OCI-LY1 (cell line): ENCODE data around the gene GNGT2.
"Not testable (repeated sequence)": the region's sequence is repeated elsewhere in the genome, so short reads cannot be mapped to it uniquely, and the experiment has no call there.

ENCODE experiments used
- H2AFZ ChIP-seq: fragments of 200-600 bp; sonication (generic), shearing (Covaris generic); 2 replicates; pipeline ENCODE4 v1.6.0; 2014; ENCODE audit warnings: antibody characterized with exemption, mild to moderate bottlenecking, low read length
- H3F3A ChIP-seq: fragments of 200-600 bp; sonication (generic), shearing (Covaris generic); 2 replicates; pipeline ENCODE4 v1.6.0; 2014; ENCODE audit warnings: mild to moderate bottlenecking, antibody characterized with exemption, low read length, moderate library complexity; ENCODE audit not compliant: insufficient read depth
- H3K27ac ChIP-seq: fragments of 200-600 bp; sonication (generic); 2 replicates; pipeline ENCODE4 v1.5.1; 2014; ENCODE audit warnings: low read length, mixed run types, mild to moderate bottlenecking, low read depth; ENCODE audit not compliant: poor library complexity, severe bottlenecking
- H3K27me3 ChIP-seq: fragments of 200-600 bp; sonication (generic); 2 replicates; pipeline ENCODE4 v1.6.0; 2014; ENCODE audit warnings: antibody characterized with exemption, mild to moderate bottlenecking, low read length, moderate library complexity; ENCODE audit not compliant: insufficient read depth
- H3K36me3 ChIP-seq: fragments of 200-600 bp; sonication (generic); 2 replicates; pipeline ENCODE4 v1.6.1; 2014; ENCODE audit warnings: mild to moderate bottlenecking, antibody characterized with exemption, low read length, moderate library complexity, mixed read lengths; ENCODE audit not compliant: insufficient read depth
- H3K4me1 ChIP-seq: fragments of 200-600 bp; sonication (generic); 2 replicates; pipeline ENCODE4 v1.5.1; 2014; ENCODE audit warnings: mild to moderate bottlenecking, low read length, moderate library complexity; ENCODE audit not compliant: insufficient read depth, severe bottlenecking
- H3K4me2 ChIP-seq: fragments of 200-600 bp; sonication (generic), shearing (Covaris generic); 2 replicates; pipeline ENCODE4 v1.6.1; 2014; ENCODE audit warnings: low read length
- H3K4me3 ChIP-seq: fragments of 200-600 bp; sonication (generic); 2 replicates; pipeline ENCODE4 v1.5.1; 2014; ENCODE audit warnings: low read length, low read depth, mild to moderate bottlenecking, mixed read lengths; ENCODE audit not compliant: poor library complexity, severe bottlenecking
- H3K79me2 ChIP-seq: fragments of 200-600 bp; shearing (Covaris generic); 2 replicates; pipeline ENCODE4 v1.6.1; 2016; ENCODE audit warnings: mixed run types, low read length, mixed read lengths; ENCODE audit not compliant: insufficient read depth
- H3K9ac ChIP-seq: fragments of 200-600 bp; sonication (generic), shearing (Covaris generic); 2 replicates; pipeline ENCODE4 v1.6.1; 2014; ENCODE audit warnings: mild to moderate bottlenecking, low read length, mixed read lengths
- H3K9me2 ChIP-seq: fragments of 200-600 bp; sonication (generic), shearing (Covaris generic); 2 replicates; pipeline ENCODE4 v1.6.1; 2014; ENCODE audit warnings: low read depth, mild to moderate bottlenecking, low read length, mixed read lengths
- H3K9me3 ChIP-seq: fragments of 200-600 bp; shearing (Covaris generic); 2 replicates; pipeline ENCODE4 v1.6.1; 2014; ENCODE audit warnings: low read length, mixed read lengths
- H4K20me1 ChIP-seq: fragments of 200-600 bp; sonication (generic), shearing (Covaris generic); 2 replicates; pipeline ENCODE4 v1.6.0; 2016; ENCODE audit warnings: mild to moderate bottlenecking, low read length; ENCODE audit not compliant: insufficient read depth
- EZH2 ChIP-seq: fragments of 200-600 bp; sonication (generic), shearing (Covaris generic); IDR thresholded peaks from 2 replicates; pipeline ENCODE4 v1.8.0; 2017; ENCODE audit warnings: borderline replicate concordance, mixed run types, mild to moderate bottlenecking, antibody characterized with exemption, low read length, moderate library complexity, mixed read lengths
- TF ChIP-seq, protein P1 (sequence below): fragments of 200-600 bp; sonication (generic), shearing (Covaris generic); IDR thresholded peaks from 2 replicates; pipeline ENCODE4 v1.5.1; 2017; ENCODE audit warnings: mild to moderate bottlenecking, antibody characterized with exemption, low read length, moderate library complexity, mixed read lengths

GNGT2 gene

GRCh38 chr17:49183341-49183740 lies 27.0 kb downstream of the GNGT2 start:
- Histone ChIP-seq H3K4me3 (no peak overlapping the region), H3K36me3 (no peaks in the 10 kb centered on the region; the same call in 1 of the 2 replicates), H3K9me3 (peaks cover 14% of the 10 kb centered on the region), H3K4me2 (no peak overlapping the region), H3F3A (no peaks in the 10 kb centered on the region), H3K9ac (no peak overlapping the region), H2AFZ (no peak overlapping the region), H4K20me1 (no peaks in the 10 kb centered on the region), H3K27ac (no peak overlapping the region), H3K79me2 (no peaks in the 10 kb centered on the region), H3K27me3 (no peaks in the 10 kb centered on the region; the same call in 1 of the 2 replicates), H3K4me1 (no peaks in the 10 kb centered on the region), H3K9me2 (no peaks in the 10 kb centered on the region)
- TF ChIP-seq EZH2, result no peak
- TF ChIP-seq, protein P1, sequence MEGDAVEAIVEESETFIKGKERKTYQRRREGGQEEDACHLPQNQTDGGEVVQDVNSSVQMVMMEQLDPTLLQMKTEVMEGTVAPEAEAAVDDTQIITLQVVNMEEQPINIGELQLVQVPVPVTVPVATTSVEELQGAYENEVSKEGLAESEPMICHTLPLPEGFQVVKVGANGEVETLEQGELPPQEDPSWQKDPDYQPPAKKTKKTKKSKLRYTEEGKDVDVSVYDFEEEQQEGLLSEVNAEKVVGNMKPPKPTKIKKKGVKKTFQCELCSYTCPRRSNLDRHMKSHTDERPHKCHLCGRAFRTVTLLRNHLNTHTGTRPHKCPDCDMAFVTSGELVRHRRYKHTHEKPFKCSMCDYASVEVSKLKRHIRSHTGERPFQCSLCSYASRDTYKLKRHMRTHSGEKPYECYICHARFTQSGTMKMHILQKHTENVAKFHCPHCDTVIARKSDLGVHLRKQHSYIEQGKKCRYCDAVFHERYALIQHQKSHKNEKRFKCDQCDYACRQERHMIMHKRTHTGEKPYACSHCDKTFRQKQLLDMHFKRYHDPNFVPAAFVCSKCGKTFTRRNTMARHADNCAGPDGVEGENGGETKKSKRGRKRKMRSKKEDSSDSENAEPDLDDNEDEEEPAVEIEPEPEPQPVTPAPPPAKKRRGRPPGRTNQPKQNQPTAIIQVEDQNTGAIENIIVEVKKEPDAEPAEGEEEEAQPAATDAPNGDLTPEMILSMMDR, result no peak

- Histone ChIP-seq H3K9ac (no peak overlapping the region), H2AFZ (no peak overlapping the region), H3K27me3 (no peaks in the 10 kb centered on the region; the same call in 1 of the 2 replicates), H3K9me2 (no peaks in the 10 kb centered on the region), H3K4me1 (no peaks in the 10 kb centered on the region), H3K4me2 (no peak overlapping the region), H3K9me3 (peaks cover 19% of the 10 kb centered on the region), H3K27ac (no peak overlapping the region), H3K4me3 (no peak overlapping the region), H3F3A (no peaks in the 10 kb centered on the region), H4K20me1 (no peaks in the 10 kb centered on the region), H3K79me2 (no peaks in the 10 kb centered on the region), H3K36me3 (no peaks in the 10 kb centered on the region; the same call in 1 of the 2 replicates)
- no peak for TF ChIP-seq EZH2
- TF ChIP-seq, protein P1, result no peak
Observed at GRCh38 chr17:49180998-49181635, 29.3 kb downstream of the GNGT2 start.

DNA sequence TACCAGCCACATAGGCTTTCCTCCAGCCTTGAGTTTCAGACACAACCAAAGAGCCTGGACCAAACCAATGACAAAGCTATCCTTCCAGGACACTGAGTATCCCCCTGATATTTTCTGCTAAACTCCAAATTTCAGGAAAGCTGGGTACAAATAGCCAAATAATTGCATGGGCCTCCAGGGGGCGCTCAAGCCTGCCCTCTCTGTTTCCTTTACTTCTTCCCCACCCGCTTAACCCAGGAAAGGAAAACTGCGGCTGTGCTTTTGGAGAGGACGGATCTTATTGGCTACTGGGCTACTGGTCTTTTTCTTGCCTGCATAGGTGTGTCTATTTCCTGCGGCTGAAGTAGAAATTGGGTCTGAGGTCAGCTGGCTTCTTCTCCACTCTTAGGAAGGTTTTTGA lies 30.1 kb downstream of the GNGT2 start:
- no peak for TF ChIP-seq EZH2
- TF ChIP-seq, protein P1, result peak; percentile 95
- Histone ChIP-seq H3K9me2 (no peaks in the 10 kb centered on the region), H3K36me3 (no peaks in the 10 kb centered on the region; the same call in 1 of the 2 replicates)

GRCh38 chr17:49175978-49176377 lies 34.4 kb downstream of the GNGT2 start:
- H3K4me3 ChIP-seq, H3K79me2 ChIP-seq, H3K27me3 ChIP-seq, H4K20me1 ChIP-seq, H3K4me1 ChIP-seq, H3K9ac ChIP-seq, H3K4me2 ChIP-seq, H3K9me2 ChIP-seq, H3K27ac ChIP-seq, H3K36me3 ChIP-seq, H3F3A ChIP-seq, H2AFZ ChIP-seq: not testable (repeated sequence)
- peaks cover 11% of the 10 kb centered on the region for H3K9me3 ChIP-seq

More for the DNA sequence above, 30.1 kb downstream of the GNGT2 start:
- Histone ChIP-seq H3K4me1 (no peaks in the 10 kb centered on the region), H3K79me2 (no peaks in the 10 kb centered on the region), H3K4me3 (no peak overlapping the region), H3F3A (no peaks in the 10 kb centered on the region), H3K9ac (no peak overlapping the region), H3K9me3 (peaks cover 20% of the 10 kb centered on the region), H3K4me2 (no peak overlapping the region), H3K27me3 (peaks cover 6% of the 10 kb centered on the region; the same call in 1 of the 2 replicates), H3K27ac (no peak overlapping the region), H2AFZ (no peak overlapping the region), H4K20me1 (no peaks in the 10 kb centered on the region)

GRCh38 chr17:49170711-49171110 lies 39.7 kb downstream of the GNGT2 start:
- not testable (repeated sequence) for H3K4me3 ChIP-seq, H2AFZ ChIP-seq, H3K36me3 ChIP-seq, H3K9me2 ChIP-seq, H3K4me1 ChIP-seq, H4K20me1 ChIP-seq, H3F3A ChIP-seq, H3K27ac ChIP-seq, H3K79me2 ChIP-seq, H3K4me2 ChIP-seq, H3K9me3 ChIP-seq, H3K9ac ChIP-seq
- peaks cover 12% of the 10 kb centered on the region; the same call in 1 of the 2 replicates for H3K27me3 ChIP-seq
